MM.1S (cell line): ENCODE measurements around the gene C2.

Experiments
- EZH2 ChIP-seq: fragments of 300-600 bp; sonication (generic); optimal IDR thresholded peaks from 2 replicates; pipeline ENCODE3; 2017; ENCODE audit warnings: low read depth, mild to moderate bottlenecking, antibody characterized with exemption, low read length, mixed read lengths
- TF ChIP-seq, protein P1 (sequence below): fragments of 300-600 bp; sonication (generic); IDR thresholded peaks from 2 replicates; pipeline ENCODE4 v1.5.1; 2016; ENCODE audit warnings: antibody characterized with exemption, low read length, mixed read lengths

DNA sequence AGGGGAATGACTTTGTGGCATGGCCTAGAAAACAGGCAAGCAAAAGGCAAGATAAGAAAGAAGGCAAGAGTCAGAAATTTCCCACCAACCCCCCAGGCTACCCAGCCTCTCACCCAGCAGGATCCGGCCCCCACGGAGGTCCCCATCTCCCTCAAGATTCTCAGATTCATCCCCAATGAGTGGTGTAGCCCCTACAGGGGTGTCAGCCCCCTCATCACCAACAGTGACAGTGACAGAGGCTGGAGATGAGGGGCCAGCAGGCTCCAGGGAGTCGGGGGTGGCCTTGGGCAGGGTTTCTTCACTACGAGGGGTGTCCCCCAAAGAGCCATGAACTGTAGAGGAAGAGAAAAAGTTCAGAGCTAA lies 31.0 kb upstream of the C2 start:
- TF ChIP-seq EZH2: no peak
- TF ChIP-seq, protein P1, sequence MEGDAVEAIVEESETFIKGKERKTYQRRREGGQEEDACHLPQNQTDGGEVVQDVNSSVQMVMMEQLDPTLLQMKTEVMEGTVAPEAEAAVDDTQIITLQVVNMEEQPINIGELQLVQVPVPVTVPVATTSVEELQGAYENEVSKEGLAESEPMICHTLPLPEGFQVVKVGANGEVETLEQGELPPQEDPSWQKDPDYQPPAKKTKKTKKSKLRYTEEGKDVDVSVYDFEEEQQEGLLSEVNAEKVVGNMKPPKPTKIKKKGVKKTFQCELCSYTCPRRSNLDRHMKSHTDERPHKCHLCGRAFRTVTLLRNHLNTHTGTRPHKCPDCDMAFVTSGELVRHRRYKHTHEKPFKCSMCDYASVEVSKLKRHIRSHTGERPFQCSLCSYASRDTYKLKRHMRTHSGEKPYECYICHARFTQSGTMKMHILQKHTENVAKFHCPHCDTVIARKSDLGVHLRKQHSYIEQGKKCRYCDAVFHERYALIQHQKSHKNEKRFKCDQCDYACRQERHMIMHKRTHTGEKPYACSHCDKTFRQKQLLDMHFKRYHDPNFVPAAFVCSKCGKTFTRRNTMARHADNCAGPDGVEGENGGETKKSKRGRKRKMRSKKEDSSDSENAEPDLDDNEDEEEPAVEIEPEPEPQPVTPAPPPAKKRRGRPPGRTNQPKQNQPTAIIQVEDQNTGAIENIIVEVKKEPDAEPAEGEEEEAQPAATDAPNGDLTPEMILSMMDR: no peak
